ENCODE results near the gene MBD4. TPM values are rescaled to one million over a fixed set of nuclear protein-coding genes. Genes with fewer than 3 reads are reported as not detected.

MBD4 gene
- total RNA-seq, 1 experiment from 2014 or later, result 18.5 TPM

GRCh38 chr3:129470861-129471260 is 31.1 kb upstream of the MBD4 start:
- no peak for DNase-seq (ENCODE audit: low read depth, low spot score)
- in situ Hi-C loops (cut with HindIII; ENCODE audit: low pct_unique_long_range_greater_than_20kb, low sequenced_read_pairs), result no loop called here

DNA sequence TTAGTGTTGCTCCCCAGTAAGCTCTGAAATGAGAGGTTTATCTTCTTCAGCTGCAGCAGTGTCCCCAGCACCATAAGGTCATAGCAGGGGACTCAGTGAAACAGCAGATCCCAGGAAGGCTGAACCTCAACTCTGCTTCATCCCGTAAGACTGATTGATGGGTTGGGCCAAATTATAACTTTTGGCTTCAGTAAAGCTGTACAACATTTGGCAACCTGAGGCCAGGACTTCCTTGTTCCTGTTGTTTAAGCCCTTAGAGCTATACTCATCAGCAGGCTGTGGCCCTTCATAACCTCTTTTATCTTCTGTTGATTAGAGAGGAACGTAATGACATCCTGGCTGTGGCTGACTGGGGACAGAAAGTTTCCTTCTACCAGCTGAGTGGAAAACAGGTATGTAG is 29.3 kb upstream of the MBD4 start:
- in situ Hi-C loops (cut with HindIII; ENCODE audit: low pct_unique_long_range_greater_than_20kb, low sequenced_read_pairs), result no loop called here
- DNase-seq (ENCODE audit: low read depth, low spot score), result no peak

DNA sequence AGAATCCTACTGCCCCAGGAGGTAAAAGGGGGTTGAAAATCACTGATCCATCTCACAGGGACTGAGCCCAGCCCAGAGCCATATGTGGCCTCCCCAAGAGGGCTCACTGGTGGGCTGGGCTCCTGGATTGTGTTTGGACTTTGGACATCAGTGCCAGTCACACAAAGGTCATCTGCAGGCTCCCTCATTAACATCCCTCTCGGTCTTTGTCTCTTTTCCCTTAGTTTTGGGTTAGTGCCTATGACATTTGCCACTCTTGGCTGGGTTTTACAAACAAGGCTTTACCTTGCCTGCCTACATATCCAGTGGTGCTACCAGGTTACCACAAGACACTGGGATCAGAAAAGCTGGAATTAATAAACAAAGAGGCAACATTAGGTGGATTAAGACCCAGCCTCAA is 28.2 kb upstream of the MBD4 start:
- in situ Hi-C loops (cut with HindIII; ENCODE audit: low pct_unique_long_range_greater_than_20kb, low sequenced_read_pairs), result no loop called here
- DNase-seq (ENCODE audit: low read depth, low spot score), result no peak

DNA sequence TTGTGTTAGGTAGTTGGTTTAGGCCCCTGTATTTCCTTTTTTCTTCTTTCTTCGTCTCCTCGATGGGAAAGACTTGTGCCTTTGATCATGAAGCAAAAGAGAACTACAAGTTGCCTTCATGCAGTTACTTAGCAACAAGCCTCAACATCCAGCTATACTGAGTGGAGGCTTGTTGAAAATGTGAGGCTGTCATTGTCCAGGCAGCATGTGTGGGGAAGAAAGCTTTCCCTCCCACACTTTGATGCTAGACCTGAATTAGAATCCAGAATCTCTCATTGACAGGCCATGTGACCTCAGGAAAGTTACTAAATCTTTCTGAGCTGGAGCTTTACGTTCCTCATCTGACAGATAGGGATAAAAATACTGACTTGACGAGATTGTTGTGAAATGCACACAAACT is 24.0 kb upstream of the MBD4 start:
- no peak for DNase-seq (ENCODE audit: low read depth, low spot score)
- in situ Hi-C loops (cut with HindIII; ENCODE audit: low pct_unique_long_range_greater_than_20kb, low sequenced_read_pairs), result no loop called here

GRCh38 chr3:129463094-129463493 is 23.3 kb upstream of the MBD4 start:
- in situ Hi-C loops (cut with HindIII; ENCODE audit: low pct_unique_long_range_greater_than_20kb, low sequenced_read_pairs), result no loop called here
- DNase-seq (ENCODE audit: low read depth, low spot score), result no peak

GRCh38 chr3:129462361-129462968 is 22.7 kb upstream of the MBD4 start:
- no peak for DNase-seq (ENCODE audit: low read depth, low spot score)
- in situ Hi-C loops (cut with HindIII; ENCODE audit: low pct_unique_long_range_greater_than_20kb, low sequenced_read_pairs), result no loop called here

DNA sequence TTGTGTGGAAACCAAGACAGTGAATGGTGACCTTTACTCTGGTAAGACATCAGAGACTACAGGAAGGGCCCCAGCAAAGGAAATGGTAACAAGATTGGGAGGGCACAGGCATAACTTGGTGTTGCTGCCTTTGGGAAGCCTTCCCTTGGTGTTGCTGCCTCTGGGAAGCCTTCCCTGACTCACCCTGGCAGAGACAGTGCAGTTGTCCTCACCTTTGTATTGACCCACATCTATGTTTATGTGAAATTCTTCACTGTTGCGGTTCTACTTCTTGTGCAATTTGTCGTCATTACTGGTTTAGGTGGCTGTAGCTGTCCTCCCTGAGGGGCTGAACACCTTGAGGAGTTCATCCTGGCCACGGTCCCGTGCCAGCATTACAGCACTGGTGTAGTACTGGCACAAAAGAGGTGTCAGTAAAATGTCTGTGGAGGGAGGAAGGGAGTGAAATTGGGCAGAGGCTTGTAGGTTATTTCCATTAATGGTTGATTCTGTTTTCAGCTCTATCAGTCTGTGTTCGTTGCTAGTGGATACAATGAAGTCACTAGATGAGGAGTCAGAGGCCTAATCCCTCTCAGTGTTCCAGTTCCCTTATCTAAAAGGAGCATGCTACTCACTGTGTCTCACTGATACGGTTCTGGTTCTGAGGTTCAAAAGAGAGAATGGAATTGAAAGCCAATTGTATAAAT is 21.9 kb upstream of the MBD4 start:
- peak; percentile 59 for DNase-seq (ENCODE audit: low read depth, low spot score)
- in situ Hi-C loops (cut with HindIII; ENCODE audit: low pct_unique_long_range_greater_than_20kb, low sequenced_read_pairs), result no loop called here

GRCh38 chr3:129461022-129461421 is 21.3 kb upstream of the MBD4 start:
- peak; percentile 78 for DNase-seq (ENCODE audit: low read depth, low spot score)
- in situ Hi-C loops (cut with HindIII; ENCODE audit: low pct_unique_long_range_greater_than_20kb, low sequenced_read_pairs), result no loop called here

GRCh38 chr3:129460572-129460971 is 20.8 kb upstream of the MBD4 start:
- DNase-seq (ENCODE audit: low read depth, low spot score), result no peak
- in situ Hi-C loops (cut with HindIII; ENCODE audit: low pct_unique_long_range_greater_than_20kb, low sequenced_read_pairs), result no loop called here

GRCh38 chr3:129460155-129460554 is 20.4 kb upstream of the MBD4 start:
- in situ Hi-C loops (cut with HindIII; ENCODE audit: low pct_unique_long_range_greater_than_20kb, low sequenced_read_pairs), result no loop called here
- no peak for DNase-seq (ENCODE audit: low read depth, low spot score)

- in situ Hi-C loops (cut with HindIII; ENCODE audit: low pct_unique_long_range_greater_than_20kb, low sequenced_read_pairs), result no loop called here
Observed at GRCh38 chr3:129453732-129454131, 14.0 kb upstream of the MBD4 start.

GRCh38 chr3:129449279-129450115 is 9.7 kb upstream of the MBD4 start:
- in situ Hi-C loops (cut with HindIII; ENCODE audit: low pct_unique_long_range_greater_than_20kb, low sequenced_read_pairs), result no loop called here
- DNase-seq (ENCODE audit: low read depth, low spot score), result no peak

More at GRCh38 chr3:129453732-129454131, 14.0 kb upstream of the MBD4 start:
- DNase-seq (ENCODE audit: low read depth, low spot score), result no peak

DNA sequence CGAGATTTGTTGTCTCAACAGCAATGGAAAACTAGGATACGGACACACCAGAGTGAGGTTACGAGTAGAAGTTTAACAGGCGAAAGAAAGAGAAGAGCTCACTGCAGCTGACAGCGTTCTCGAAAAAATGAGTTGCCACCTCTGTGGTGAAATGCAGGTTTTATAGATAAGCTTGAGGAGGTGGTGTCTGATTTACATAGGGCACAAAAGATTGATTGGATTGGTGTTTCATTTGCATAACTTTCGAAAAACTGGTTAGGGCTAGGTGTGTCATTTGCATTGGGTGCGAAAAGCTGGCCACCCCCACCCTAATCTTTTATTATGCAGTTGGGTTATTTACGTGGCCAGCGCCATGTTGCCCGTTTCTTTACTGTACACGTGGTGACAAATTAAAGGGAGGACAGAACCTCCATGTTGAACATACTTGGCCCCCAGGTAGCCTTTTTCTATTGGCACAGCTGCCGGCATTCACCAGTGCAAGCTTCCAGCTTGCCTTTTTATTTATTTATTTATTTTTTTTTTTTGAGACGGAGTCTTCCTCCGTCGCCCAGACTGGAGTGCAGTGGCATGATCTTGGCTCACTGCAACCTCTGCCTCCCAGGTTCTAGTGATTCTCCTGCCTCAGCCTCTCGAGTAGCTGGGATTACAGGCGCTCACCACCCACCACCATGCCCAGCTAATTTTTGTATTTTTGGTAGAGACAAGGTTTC is 8.6 kb upstream of the MBD4 start:
- in situ Hi-C loops (cut with HindIII; ENCODE audit: low pct_unique_long_range_greater_than_20kb, low sequenced_read_pairs), result no loop called here
- DNase-seq (ENCODE audit: low read depth, low spot score), result no peak

DNA sequence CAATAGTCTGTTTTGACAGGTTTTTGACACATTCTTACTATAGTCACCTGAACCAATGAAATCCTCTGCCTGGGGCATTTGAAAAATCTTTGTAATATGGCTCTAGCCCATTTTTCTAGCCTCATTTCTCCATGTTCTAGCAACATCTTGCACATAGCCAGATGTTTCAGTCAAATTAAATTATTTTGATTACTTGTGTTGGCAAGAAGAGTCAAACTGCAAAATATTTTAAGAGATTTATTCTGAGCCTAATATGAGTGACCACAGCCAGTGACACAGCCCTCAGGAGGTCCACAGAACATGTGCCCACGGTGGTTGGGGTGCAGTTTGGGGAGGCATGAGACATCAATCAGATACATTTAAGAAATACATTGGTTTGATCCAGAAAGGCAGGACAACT is 7.2 kb upstream of the MBD4 start:
- in situ Hi-C loops (cut with HindIII; ENCODE audit: low pct_unique_long_range_greater_than_20kb, low sequenced_read_pairs), result no loop called here
- DNase-seq (ENCODE audit: low read depth, low spot score), result no peak

- in situ Hi-C loops (cut with HindIII; ENCODE audit: low pct_unique_long_range_greater_than_20kb, low sequenced_read_pairs), result no loop called here
- no peak for DNase-seq (ENCODE audit: low read depth, low spot score)
Observed at GRCh38 chr3:129445471-129445870, 5.7 kb upstream of the MBD4 start.

- DNase-seq (ENCODE audit: low read depth, low spot score), result no peak
Observed at GRCh38 chr3:129442947-129443346, 3.2 kb upstream of the MBD4 start.

DNA sequence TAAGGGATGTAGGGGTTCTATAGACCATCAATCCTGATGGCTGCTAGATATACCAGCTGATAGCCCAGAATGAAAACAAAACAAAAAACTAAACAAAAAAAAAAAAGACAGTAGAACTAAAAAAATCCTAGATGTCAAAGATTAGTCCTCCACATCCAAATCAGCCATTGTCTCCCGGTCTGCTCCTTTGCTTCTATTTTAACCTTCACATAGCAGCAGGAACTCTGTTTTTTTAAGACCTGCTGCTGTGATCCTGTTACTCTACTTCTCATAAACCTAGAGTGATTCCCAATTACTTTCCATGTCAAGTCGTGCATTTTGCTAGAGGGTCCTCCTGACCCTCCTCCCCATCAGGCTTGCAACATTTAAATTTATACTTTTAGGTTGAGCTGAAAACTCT is 2.7 kb upstream of the MBD4 start:
- in situ Hi-C loops (cut with HindIII; ENCODE audit: low pct_unique_long_range_greater_than_20kb, low sequenced_read_pairs), result no loop called here
- DNase-seq (ENCODE audit: low read depth, low spot score), result no peak

More at GRCh38 chr3:129442947-129443346, 3.2 kb upstream of the MBD4 start:
- in situ Hi-C loops (cut with HindIII; ENCODE audit: low pct_unique_long_range_greater_than_20kb, low sequenced_read_pairs), result no loop called here

GRCh38 chr3:129441782-129442181 is 2.0 kb upstream of the MBD4 start:
- DNase-seq (ENCODE audit: low read depth, low spot score), result no peak
- in situ Hi-C loops (cut with HindIII; ENCODE audit: low pct_unique_long_range_greater_than_20kb, low sequenced_read_pairs), result no loop called here

All from SK-MEL-5 (cell line).